ENCODE measurements around the gene TROAP.
A peak's percentile ranks its signal among the peaks of the same experiment; 100 is the strongest.

TROAP gene

GRCh38 chr12:49345051-49345824 is 22.2 kb downstream of the TROAP start:
- no peaks in the 10 kb centered on the region for H3K9me3 Mint-ChIP-seq
- H3K4me3 Mint-ChIP-seq = peak overlapping the region; percentile 81 to 90
- DNase-seq = no peak
- no peak overlapping the region for H3K27ac Mint-ChIP-seq
- H3K27me3 Mint-ChIP-seq = peaks cover 40 to 69% of the 10 kb centered on the region in 2 donors
- no peak for ATAC-seq (replicated peaks)
- H3K36me3 Mint-ChIP-seq (ENCODE audit: insufficient read depth) = peaks cover 16% of the 10 kb centered on the region
- H3K4me1 Mint-ChIP-seq (ENCODE audit: low read depth in 2 of 2) = peaks cover 32 to 36% of the 10 kb centered on the region in 2 donors

- Mint-ChIP-seq H3K27me3 (peaks cover 48 to 69% of the 10 kb centered on the region in 2 donors), H3K4me1 (ENCODE audit: low read depth in 2 of 2) (peaks cover 32% of the 10 kb centered on the region in 2 donors), H3K4me3 (peak overlapping the region; percentile 81 to 90), H3K9me3 (no peaks in the 10 kb centered on the region), H3K36me3 (ENCODE audit: insufficient read depth) (peaks cover 16% of the 10 kb centered on the region), H3K27ac (no peak overlapping the region)
- ATAC-seq (replicated peaks) (no peak), DNase-seq (no peak)
Measured at GRCh38 chr12:49345825-49346658, 23.0 kb downstream of the TROAP start.

- Mint-ChIP-seq H3K4me1 (ENCODE audit: low read depth in 2 of 2) (peaks cover 32% of the 10 kb centered on the region in 2 donors), H3K36me3 (ENCODE audit: insufficient read depth) (peaks cover 16% of the 10 kb centered on the region), H3K4me3 (peak within 1 kb of the TSS; percentile 81 to 90), H3K27ac (no peak within 1 kb of the TSS), H3K27me3 (peaks cover 54 to 74% of the 10 kb centered on the region in 2 donors), H3K9me3 (no peaks in the 10 kb centered on the region)
- DNase-seq (no peak), ATAC-seq (replicated peaks) (peak; percentile 40)
Measured at GRCh38 chr12:49346659-49347310, 23.7 kb downstream of the TROAP start, which contains the start of gene DNAJC22. TSS of gene DNAJC22 (plus strand) at chr12:49346888. CDS start at chr12:49348873, 1,985 bp downstream.

- DNase-seq = peak; percentile 84
- H3K9me3 Mint-ChIP-seq = no peaks in the 10 kb centered on the region
- ATAC-seq (replicated peaks) = peak; percentile 80
Measured at GRCh38 chr12:49347311-49348193, 24.5 kb downstream of the TROAP start.

GRCh38 chr12:49348781-49349180 is 25.7 kb downstream of the TROAP start:
- Mint-ChIP-seq H3K9me3 (no peaks in the 10 kb centered on the region), H3K27ac (no peak overlapping the region), H3K36me3 (ENCODE audit: insufficient read depth) (peaks cover 7% of the 10 kb centered on the region), H3K27me3 (peaks cover 73 to 81% of the 10 kb centered on the region in 2 donors), H3K4me3 (no peak overlapping the region), H3K4me1 (ENCODE audit: low read depth in 2 of 2) (peaks cover 18 to 21% of the 10 kb centered on the region in 2 donors)
- DNase-seq (no peak), ATAC-seq (replicated peaks) (no peak)

More at GRCh38 chr12:49347311-49348193, 24.5 kb downstream of the TROAP start:
- Mint-ChIP-seq H3K27ac (no peak overlapping the region), H3K4me3 (peak overlapping the region; percentile 81 to 90), H3K27me3 (peaks cover 61 to 81% of the 10 kb centered on the region in 2 donors), H3K36me3 (ENCODE audit: insufficient read depth) (peaks cover 16% of the 10 kb centered on the region), H3K4me1 (ENCODE audit: low read depth in 2 of 2) (peaks cover 29 to 31% of the 10 kb centered on the region in 2 donors)

- no peaks in the 10 kb centered on the region for H3K9me3 Mint-ChIP-seq
- DNase-seq (no peak), ATAC-seq (replicated peaks) (no peak)
- no peak overlapping the region for H3K27ac Mint-ChIP-seq
- peaks cover 7% of the 10 kb centered on the region for H3K36me3 Mint-ChIP-seq (ENCODE audit: insufficient read depth)
- H3K4me3 Mint-ChIP-seq = no peak overlapping the region
- peaks cover 15 to 18% of the 10 kb centered on the region in 2 donors for H3K4me1 Mint-ChIP-seq (ENCODE audit: low read depth in 2 of 2)
- H3K27me3 Mint-ChIP-seq = peaks cover 73 to 85% of the 10 kb centered on the region in 2 donors
Measured at GRCh38 chr12:49349266-49349665, 26.2 kb downstream of the TROAP start.

GRCh38 chr12:49352351-49352750 is 29.3 kb downstream of the TROAP start:
- ATAC-seq (replicated peaks) (no peak), DNase-seq (no peak)
- peaks cover 4% of the 10 kb centered on the region for H3K36me3 Mint-ChIP-seq (ENCODE audit: insufficient read depth)
- peaks cover under 1% of the 10 kb centered on the region in 2 donors for H3K4me1 Mint-ChIP-seq (ENCODE audit: low read depth in 2 of 2)
- H3K27me3 Mint-ChIP-seq = peaks cover 63 to 80% of the 10 kb centered on the region in 2 donors
- no peaks in the 10 kb centered on the region for H3K9me3 Mint-ChIP-seq
- H3K27ac Mint-ChIP-seq = no peak overlapping the region
- H3K4me3 Mint-ChIP-seq = no peak overlapping the region

- peaks cover 4 to 6% of the 10 kb centered on the region in 2 donors for H3K4me1 Mint-ChIP-seq (ENCODE audit: low read depth in 2 of 2)
Measured at GRCh38 chr12:49355913-49356312, 32.9 kb downstream of the TROAP start.

GRCh38 chr12:49357103-49357678 is 34.1 kb downstream of the TROAP start:
- Mint-ChIP-seq H3K27ac (no peak overlapping the region), H3K36me3 (ENCODE audit: insufficient read depth) (peaks cover 4% of the 10 kb centered on the region), H3K4me1 (ENCODE audit: low read depth in 2 of 2) (peaks cover 4 to 6% of the 10 kb centered on the region in 2 donors), H3K9me3 (no peaks in the 10 kb centered on the region), H3K4me3 (no peak overlapping the region), H3K27me3 (peaks cover 38 to 65% of the 10 kb centered on the region in 2 donors)
- no peak for DNase-seq
- ATAC-seq (replicated peaks) = no peak

More at GRCh38 chr12:49355913-49356312, 32.9 kb downstream of the TROAP start:
- ATAC-seq (replicated peaks) = no peak
- Mint-ChIP-seq H3K9me3 (no peaks in the 10 kb centered on the region), H3K36me3 (ENCODE audit: insufficient read depth) (peaks cover 4% of the 10 kb centered on the region), H3K27ac (no peak overlapping the region), H3K4me3 (no peak overlapping the region), H3K27me3 (peaks cover 50 to 68% of the 10 kb centered on the region in 2 donors)
- no peak for DNase-seq

- H3K27me3 Mint-ChIP-seq = peaks cover 24 to 53% of the 10 kb centered on the region in 2 donors
- peaks cover 4 to 6% of the 10 kb centered on the region in 2 donors for H3K4me1 Mint-ChIP-seq (ENCODE audit: low read depth in 2 of 2)
- no peak overlapping the region for H3K4me3 Mint-ChIP-seq
- DNase-seq (peak; percentile 53 to 61 (median 54)), ATAC-seq (replicated peaks) (peak; percentile 98)
- no peaks in the 10 kb centered on the region for H3K9me3 Mint-ChIP-seq
- H3K36me3 Mint-ChIP-seq (ENCODE audit: insufficient read depth) = peaks cover 4% of the 10 kb centered on the region
- H3K27ac Mint-ChIP-seq = no peak overlapping the region
Measured at GRCh38 chr12:49358483-49359141, 35.6 kb downstream of the TROAP start.

- Mint-ChIP-seq H3K9me3 (no peaks in the 10 kb centered on the region), H3K36me3 (ENCODE audit: insufficient read depth) (peaks cover 4% of the 10 kb centered on the region), H3K27me3 (peaks cover 23 to 46% of the 10 kb centered on the region in 2 donors), H3K27ac (no peak overlapping the region), H3K4me1 (ENCODE audit: low read depth in 2 of 2) (peaks cover 4 to 6% of the 10 kb centered on the region in 2 donors), H3K4me3 (no peak overlapping the region)
- ATAC-seq (replicated peaks) (no peak), DNase-seq (no peak)
Measured at GRCh38 chr12:49359671-49360070, 36.6 kb downstream of the TROAP start.

GRCh38 chr12:49362077-49362476 is 39.0 kb downstream of the TROAP start:
- H3K9me3 Mint-ChIP-seq = no peaks in the 10 kb centered on the region
- H3K4me1 Mint-ChIP-seq (ENCODE audit: low read depth in 2 of 2) = peaks cover 4 to 6% of the 10 kb centered on the region in 2 donors
- H3K36me3 Mint-ChIP-seq (ENCODE audit: insufficient read depth) = peaks cover 9% of the 10 kb centered on the region
- H3K27me3 Mint-ChIP-seq = peaks cover 16 to 36% of the 10 kb centered on the region in 2 donors
- no peak overlapping the region for H3K27ac Mint-ChIP-seq
- ATAC-seq (replicated peaks) (no peak), DNase-seq (no peak)
- H3K4me3 Mint-ChIP-seq = no peak overlapping the region
